K562 (cell line): Measurements from ENCODE around the gene KLHL20. TPM values are rescaled to one million over a fixed set of nuclear protein-coding genes. Genes with fewer than 3 reads are reported as not detected.

Source experiments
- ASH1L ChIP-seq: fragments of 450-650 bp; IDR thresholded peaks from 2 replicates; pipeline ENCODE4 v1.6.1; 2018; ENCODE audit warnings: borderline replicate concordance, mild to moderate bottlenecking, low read depth; ENCODE audit not compliant: partially characterized antibody
- CBFB ChIP-seq: sonication (generic); formaldehyde crosslinking; IDR thresholded peaks from 2 replicates; pipeline ENCODE4 v1.4.0; 2020; ENCODE audit warnings: mild to moderate bottlenecking, missing genetic modification reagents
- CCAR2 ChIP-seq: fragments of 200-400 bp; formaldehyde crosslinking; IDR thresholded peaks from 2 replicates; pipeline ENCODE4 v1.6.1; 2017; ENCODE audit warnings: mild to moderate bottlenecking, low read depth, low read length
- HMG20B ChIP-seq: fragments of 250-450 bp; sonication (Bioruptor Pico); IDR thresholded peaks from 2 replicates; pipeline ENCODE4 v1.5.0; 2021; ENCODE audit warnings: mild to moderate bottlenecking
- NONO ChIP-seq, 2 experiments: fragments of 200-400 bp in 1 of 2; fragments of 450-650 bp in 1 of 2; formaldehyde crosslinking in 1 of 2; IDR thresholded peaks; 2 replicates each; pipeline ENCODE4 v1.6.1; 2017; ENCODE audit warnings: low read depth in 2 of 2, mild to moderate bottlenecking in 2 of 2, moderate library complexity in 2 of 2, low read length in 1 of 2
- PYGO2 ChIP-seq: fragments of 450-650 bp; IDR thresholded peaks from 2 replicates; pipeline ENCODE4 v1.6.1; 2016; ENCODE audit warnings: mild to moderate bottlenecking, missing genetic modification characterization, moderate library complexity, missing compliant biosample characterization
- RBM25 ChIP-seq: fragments of 200-400 bp; formaldehyde crosslinking; IDR thresholded peaks from 2 replicates; pipeline ENCODE4 v1.6.1; 2018; ENCODE audit warnings: low read length, low read depth, moderate library complexity; ENCODE audit not compliant: severe bottlenecking
- SOX6 ChIP-seq: fragments of 450-650 bp; IDR thresholded peaks from 2 replicates; pipeline ENCODE4 v1.6.1; 2014; ENCODE audit warnings: mild to moderate bottlenecking
- SRSF9 ChIP-seq: fragments of 200-400 bp; formaldehyde crosslinking; IDR thresholded peaks from 2 replicates; pipeline ENCODE4 v1.6.1; 2017; ENCODE audit warnings: low read depth, low read length, borderline replicate concordance
- TAF15 ChIP-seq: fragments of 200-400 bp; formaldehyde crosslinking; IDR thresholded peaks from 2 replicates; pipeline ENCODE4 v1.6.1; 2017; ENCODE audit warnings: mild to moderate bottlenecking, low read depth, low read length, moderate library complexity
- TAL1 ChIP-seq: fragments of 450-650 bp; IDR thresholded peaks from 2 replicates; pipeline ENCODE4 v1.6.1; 2016; ENCODE audit warnings: mild to moderate bottlenecking
- ZBTB7A ChIP-seq: IDR thresholded peaks from 2 replicates; pipeline ENCODE4 v1.6.1; 2011; ENCODE audit warnings: low read depth, mild to moderate bottlenecking, low read length, moderate library complexity, borderline replicate concordance; ENCODE audit not compliant: control insufficient read depth
- ZNF124 ChIP-seq: sonication (generic); formaldehyde crosslinking; IDR thresholded peaks from 2 replicates; pipeline ENCODE4 v1.8.1; 2022; ENCODE audit warnings: missing genetic modification reagents
- ZNF282 ChIP-seq: sonication (generic); formaldehyde crosslinking; IDR thresholded peaks from 2 replicates; pipeline ENCODE4 v1.8.1; 2023; ENCODE audit warnings: missing genetic modification reagents
- ZNF586 ChIP-seq: fragments of 450-650 bp; formaldehyde crosslinking; conservative IDR thresholded peaks from 2 replicates; pipeline ENCODE4 v1.4.0; 2020; ENCODE audit warnings: mild to moderate bottlenecking, moderate library complexity
- polyA plus RNA-seq, 8 experiments: library from polyadenylated mRNA; depleted of rRNA in 4 of 8; stranded (reverse) in 5 of 8; unstranded in 3 of 8; fragments of >200 nt; fragmentation: Nextera tagmentation in 2 of 8; fragmentation: Illumina TruSeq in 1 of 8; extraction: Ambion mirVana in 2 of 8; extraction: Trizol in 1 of 8; gene quantifications; 2 replicates each; pipeline versions ENCODE4 v1.2.1 to v1.2.3, GENCODE V29; 2011 to 2014; ENCODE audit warnings: inconsistent platforms in 1 of 8, missing spikeins in 1 of 8
- total RNA-seq, 7 experiments: library from RNA; depleted of rRNA in 6 of 7; stranded (reverse); fragments of >200 nt in 6 of 7; fragmentation: Illumina TruSeq in 2 of 7; extraction: Trizol in 2 of 7; gene quantifications; 2 replicates each; pipeline versions ENCODE4 v1.2.1 to v1.2.3, GENCODE V29; 2011 to 2021; ENCODE audit warnings: low replicate concordance in 1 of 7
- TF ChIP-seq, protein P1 (sequence below): sonication (generic); formaldehyde crosslinking; IDR thresholded peaks from 2 replicates; pipeline ENCODE4 v1.8.0; 2022; ENCODE audit warnings: mild to moderate bottlenecking, missing genetic modification reagents
- TF ChIP-seq, protein P2 (sequence below): fragments of 250-450 bp; sonication (Bioruptor Pico); IDR thresholded peaks from 2 replicates; pipeline ENCODE4 v1.5.1; 2021; ENCODE audit warnings: mild to moderate bottlenecking
- TF ChIP-seq, protein P3 (sequence below): fragments of 450-650 bp; formaldehyde crosslinking; IDR thresholded peaks from 2 replicates; pipeline ENCODE4 v1.4.0; 2022; ENCODE audit warnings: mild to moderate bottlenecking, moderate library complexity
- TF ChIP-seq, protein P4 (sequence below), 2 experiments: fragments of 450-650 bp; conservative IDR thresholded peaks; 2 replicates each; pipeline ENCODE4 v1.6.1; 2017; ENCODE audit warnings: mild to moderate bottlenecking in 2 of 2, moderate library complexity in 2 of 2

The KLHL20 gene
- total and polyA plus RNA-seq, 9 of the 15 experiments (the other 6 are each of a cell fraction or from before 2014, with no cell fraction given) = 8.9 to 23.2 (median 16.8) TPM

DNA sequence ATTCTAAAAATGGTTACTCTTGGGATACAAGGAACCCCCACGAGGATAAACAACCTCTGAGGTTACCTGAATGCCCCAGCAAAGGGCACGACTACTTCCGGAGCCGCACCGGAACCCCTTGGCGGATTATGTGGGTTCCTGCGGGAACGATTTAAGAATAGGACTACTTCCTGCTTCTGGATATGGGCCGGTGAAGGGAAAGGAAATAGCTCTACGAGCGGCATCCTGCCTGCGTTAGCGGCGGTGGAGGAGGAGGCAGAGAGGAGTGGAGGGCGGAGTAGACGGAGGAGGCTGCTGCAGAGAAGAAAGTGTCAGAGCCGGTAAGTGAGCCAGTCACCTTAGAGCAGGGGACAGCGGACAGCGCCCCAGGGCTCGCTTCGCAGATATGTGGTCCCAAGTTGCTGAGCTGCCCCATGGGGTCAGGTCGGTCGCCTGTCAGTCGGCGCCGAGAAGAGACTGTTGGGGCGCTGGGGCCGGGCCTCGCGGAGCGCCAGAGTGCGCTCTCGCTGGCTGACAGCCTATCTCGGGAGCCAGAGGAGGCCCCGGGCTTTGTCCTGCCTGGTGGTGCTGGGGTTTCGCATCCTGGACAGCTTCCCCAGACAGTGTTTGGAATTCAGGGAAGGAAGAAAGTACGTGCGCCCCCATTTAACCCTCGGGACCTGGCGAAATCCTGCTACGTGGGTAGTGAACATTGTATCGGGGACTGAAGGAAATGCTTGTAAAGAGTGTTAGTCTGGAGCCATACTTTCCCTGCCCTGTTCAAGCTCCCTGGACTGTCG is at the start of gene KLHL20 (continued):
- TF ChIP-seq, protein P1, sequence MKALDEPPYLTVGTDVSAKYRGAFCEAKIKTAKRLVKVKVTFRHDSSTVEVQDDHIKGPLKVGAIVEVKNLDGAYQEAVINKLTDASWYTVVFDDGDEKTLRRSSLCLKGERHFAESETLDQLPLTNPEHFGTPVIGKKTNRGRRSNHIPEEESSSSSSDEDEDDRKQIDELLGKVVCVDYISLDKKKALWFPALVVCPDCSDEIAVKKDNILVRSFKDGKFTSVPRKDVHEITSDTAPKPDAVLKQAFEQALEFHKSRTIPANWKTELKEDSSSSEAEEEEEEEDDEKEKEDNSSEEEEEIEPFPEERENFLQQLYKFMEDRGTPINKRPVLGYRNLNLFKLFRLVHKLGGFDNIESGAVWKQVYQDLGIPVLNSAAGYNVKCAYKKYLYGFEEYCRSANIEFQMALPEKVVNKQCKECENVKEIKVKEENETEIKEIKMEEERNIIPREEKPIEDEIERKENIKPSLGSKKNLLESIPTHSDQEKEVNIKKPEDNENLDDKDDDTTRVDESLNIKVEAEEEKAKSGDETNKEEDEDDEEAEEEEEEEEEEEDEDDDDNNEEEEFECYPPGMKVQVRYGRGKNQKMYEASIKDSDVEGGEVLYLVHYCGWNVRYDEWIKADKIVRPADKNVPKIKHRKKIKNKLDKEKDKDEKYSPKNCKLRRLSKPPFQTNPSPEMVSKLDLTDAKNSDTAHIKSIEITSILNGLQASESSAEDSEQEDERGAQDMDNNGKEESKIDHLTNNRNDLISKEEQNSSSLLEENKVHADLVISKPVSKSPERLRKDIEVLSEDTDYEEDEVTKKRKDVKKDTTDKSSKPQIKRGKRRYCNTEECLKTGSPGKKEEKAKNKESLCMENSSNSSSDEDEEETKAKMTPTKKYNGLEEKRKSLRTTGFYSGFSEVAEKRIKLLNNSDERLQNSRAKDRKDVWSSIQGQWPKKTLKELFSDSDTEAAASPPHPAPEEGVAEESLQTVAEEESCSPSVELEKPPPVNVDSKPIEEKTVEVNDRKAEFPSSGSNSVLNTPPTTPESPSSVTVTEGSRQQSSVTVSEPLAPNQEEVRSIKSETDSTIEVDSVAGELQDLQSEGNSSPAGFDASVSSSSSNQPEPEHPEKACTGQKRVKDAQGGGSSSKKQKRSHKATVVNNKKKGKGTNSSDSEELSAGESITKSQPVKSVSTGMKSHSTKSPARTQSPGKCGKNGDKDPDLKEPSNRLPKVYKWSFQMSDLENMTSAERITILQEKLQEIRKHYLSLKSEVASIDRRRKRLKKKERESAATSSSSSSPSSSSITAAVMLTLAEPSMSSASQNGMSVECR (CRISPR knock-in tag) = peak; percentile 90
- no peak for TF ChIP-seq HMG20B (CRISPR knock-in tag)
- TF ChIP-seq, protein P2, sequence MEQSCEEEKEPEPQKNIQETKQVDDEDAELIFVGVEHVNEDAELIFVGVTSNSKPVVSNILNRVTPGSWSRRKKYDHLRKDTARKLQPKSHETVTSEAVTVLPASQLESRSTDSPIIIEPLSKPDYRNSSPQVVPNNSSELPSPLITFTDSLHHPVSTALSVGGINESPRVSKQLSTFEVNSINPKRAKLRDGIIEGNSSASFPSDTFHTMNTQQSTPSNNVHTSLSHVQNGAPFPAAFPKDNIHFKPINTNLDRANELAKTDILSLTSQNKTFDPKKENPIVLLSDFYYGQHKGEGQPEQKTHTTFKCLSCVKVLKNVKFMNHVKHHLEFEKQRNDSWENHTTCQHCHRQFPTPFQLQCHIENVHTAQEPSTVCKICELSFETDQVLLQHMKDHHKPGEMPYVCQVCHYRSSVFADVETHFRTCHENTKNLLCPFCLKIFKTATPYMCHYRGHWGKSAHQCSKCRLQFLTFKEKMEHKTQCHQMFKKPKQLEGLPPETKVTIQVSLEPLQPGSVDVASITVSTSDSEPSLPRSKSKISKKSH (CRISPR knock-in tag) = no peak
- TF ChIP-seq PYGO2 = peak; percentile 19; the same call in 1 of the 2 replicates
- no peak for TF ChIP-seq TAF15
- TF ChIP-seq, protein P3, sequence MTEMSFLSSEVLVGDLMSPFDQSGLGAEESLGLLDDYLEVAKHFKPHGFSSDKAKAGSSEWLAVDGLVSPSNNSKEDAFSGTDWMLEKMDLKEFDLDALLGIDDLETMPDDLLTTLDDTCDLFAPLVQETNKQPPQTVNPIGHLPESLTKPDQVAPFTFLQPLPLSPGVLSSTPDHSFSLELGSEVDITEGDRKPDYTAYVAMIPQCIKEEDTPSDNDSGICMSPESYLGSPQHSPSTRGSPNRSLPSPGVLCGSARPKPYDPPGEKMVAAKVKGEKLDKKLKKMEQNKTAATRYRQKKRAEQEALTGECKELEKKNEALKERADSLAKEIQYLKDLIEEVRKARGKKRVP = peak; percentile 65; the same call in 1 of the 2 replicates
- TF ChIP-seq SOX6 = peak; percentile 69
- TF ChIP-seq ZBTB7A = no peak
- no peak for TF ChIP-seq SRSF9
- TF ChIP-seq NONO (IDR thresholded peaks at IDR 0.05; ENCODE audit: low read depth in 2 of 2, low read length in 1 of 2) = peak in 1 of 2 experiments; percentile 63; a peak in 1 of 4 replicates
- no peak for TF ChIP-seq ZNF282
- peak; percentile 71; the same call in 1 of the 2 replicates for TF ChIP-seq ZNF586 (CRISPR knock-in tag)
- peak; percentile 71 for TF ChIP-seq ASH1L
- TF ChIP-seq ZNF124 = no peak
- peak; percentile 8; the same call in 1 of the 2 replicates for TF ChIP-seq TAL1
- TF ChIP-seq CBFB (CRISPR knock-in tag) = no peak
- TF ChIP-seq, protein P4, sequence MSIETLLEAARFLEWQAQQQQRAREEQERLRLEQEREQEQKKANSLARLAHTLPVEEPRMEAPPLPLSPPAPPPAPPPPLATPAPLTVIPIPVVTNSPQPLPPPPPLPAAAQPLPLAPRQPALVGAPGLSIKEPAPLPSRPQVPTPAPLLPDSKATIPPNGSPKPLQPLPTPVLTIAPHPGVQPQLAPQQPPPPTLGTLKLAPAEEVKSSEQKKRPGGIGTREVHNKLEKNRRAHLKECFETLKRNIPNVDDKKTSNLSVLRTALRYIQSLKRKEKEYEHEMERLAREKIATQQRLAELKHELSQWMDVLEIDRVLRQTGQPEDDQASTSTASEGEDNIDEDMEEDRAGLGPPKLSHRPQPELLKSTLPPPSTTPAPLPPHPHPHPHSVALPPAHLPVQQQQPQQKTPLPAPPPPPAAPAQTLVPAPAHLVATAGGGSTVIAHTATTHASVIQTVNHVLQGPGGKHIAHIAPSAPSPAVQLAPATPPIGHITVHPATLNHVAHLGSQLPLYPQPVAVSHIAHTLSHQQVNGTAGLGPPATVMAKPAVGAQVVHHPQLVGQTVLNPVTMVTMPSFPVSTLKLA (conservative IDR thresholded peaks at IDR 0.05) = peak; percentile 68 to 89
- TF ChIP-seq RBM25 = peak; percentile 21
- no peak for TF ChIP-seq CCAR2
